ENCODE data around the gene BMP4.

BMP4 gene

DNA sequence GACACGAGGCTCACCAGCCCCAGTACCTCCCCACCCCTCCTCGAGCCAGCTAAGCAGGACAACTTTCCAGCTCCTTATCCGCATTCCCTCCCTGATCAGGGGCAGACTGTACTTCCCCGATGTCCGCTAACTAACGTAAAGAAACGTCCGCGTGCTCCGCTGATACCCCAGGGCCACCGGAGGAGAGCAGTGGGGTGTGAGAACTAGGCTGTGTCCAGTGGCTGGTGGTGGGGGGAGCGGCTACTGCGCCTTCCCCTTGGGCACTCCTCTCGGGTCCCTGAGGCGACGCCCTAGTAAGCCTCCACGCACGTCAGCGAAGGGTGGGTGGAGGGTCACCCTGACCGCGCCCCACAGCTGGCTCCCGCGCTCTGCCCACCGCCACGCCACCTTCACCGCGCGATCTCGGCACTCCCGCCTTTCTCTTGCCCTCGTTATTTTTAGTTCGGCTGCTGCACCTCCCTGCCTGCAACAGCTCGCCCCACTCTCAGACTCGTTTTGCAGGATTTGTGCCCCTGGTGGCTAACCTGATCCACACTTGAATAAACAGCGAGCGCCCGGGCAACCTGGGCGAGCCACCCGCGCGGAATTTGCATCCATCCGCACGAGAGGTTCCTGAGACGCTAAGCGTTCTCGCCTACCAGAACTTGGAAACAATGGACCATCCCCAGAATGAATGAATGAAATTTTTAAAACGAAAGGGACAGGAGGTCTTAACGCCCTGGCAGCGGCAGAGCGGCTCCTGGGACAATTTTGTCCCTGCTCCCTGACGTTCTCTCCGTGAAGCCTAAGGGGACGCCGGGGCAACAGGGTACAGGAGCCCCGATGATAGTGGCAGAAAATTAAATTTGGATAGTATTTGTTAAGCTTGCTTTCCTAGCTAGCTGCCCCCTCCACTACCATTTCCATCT lies 6.9 kb upstream of the BMP4 start:
- DNase-seq (ENCODE audit: low spot score), result no peak

DNA sequence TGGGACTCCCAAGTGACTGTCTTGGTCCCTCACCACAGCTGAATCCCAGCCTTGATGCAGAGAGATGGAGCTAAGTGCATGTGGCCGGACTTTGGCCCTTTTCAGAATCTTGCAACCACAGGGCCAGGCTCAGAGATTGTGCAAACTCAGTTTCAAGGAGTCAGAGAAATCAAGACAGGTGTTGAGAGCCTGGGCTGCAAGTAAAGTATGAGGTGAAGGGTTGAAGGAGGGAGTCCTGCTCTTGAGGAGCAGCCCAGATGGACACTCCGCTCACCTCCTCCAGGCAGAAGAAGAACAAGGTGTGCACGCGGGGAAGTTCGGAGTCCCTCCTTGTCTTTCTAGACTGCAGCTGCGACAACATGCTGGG lies 6.3 kb upstream of the BMP4 start:
- no peak for DNase-seq (ENCODE audit: low spot score)

DNA sequence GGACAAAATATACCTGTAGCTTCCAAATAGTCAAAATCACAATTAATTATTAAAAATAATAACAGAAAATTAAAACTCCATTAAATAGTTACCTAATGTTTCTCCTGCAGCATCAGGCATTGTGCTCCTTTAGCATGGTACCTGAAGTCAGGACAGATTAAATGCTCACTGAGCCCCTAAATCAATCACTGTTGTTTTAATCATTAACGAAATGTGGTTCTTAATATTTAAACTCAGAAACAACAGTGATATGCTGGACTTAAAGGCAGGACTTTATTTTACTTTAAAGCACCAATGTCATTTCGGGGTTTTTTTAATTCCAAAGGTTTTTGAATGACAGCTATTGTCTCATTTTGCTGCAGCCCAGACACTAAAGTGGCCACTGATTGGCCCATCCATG lies 2.0 kb upstream of the BMP4 start:
- no peak for DNase-seq (ENCODE audit: low spot score)

DNA sequence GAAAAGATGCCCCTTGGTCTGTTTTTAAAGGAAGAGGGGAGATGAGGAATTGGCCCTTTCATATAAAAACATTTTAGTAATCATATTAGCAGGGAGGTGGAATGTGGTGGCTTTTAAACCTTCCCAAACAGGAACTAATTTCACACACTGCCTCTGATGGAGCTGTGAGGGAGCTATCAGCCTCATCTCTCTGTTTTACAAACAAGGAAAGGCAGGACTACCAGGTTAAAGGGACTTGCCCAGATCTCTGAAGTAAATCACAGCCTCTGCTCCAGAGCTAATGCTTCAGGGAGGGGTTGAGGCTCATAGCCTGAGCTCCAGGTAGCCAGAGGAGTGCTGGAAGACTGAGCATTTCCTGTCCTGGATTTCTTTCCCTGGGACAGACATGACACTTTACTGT lies 1.1 kb upstream of the BMP4 start:
- no peak for DNase-seq (ENCODE audit: low spot score)

DNA sequence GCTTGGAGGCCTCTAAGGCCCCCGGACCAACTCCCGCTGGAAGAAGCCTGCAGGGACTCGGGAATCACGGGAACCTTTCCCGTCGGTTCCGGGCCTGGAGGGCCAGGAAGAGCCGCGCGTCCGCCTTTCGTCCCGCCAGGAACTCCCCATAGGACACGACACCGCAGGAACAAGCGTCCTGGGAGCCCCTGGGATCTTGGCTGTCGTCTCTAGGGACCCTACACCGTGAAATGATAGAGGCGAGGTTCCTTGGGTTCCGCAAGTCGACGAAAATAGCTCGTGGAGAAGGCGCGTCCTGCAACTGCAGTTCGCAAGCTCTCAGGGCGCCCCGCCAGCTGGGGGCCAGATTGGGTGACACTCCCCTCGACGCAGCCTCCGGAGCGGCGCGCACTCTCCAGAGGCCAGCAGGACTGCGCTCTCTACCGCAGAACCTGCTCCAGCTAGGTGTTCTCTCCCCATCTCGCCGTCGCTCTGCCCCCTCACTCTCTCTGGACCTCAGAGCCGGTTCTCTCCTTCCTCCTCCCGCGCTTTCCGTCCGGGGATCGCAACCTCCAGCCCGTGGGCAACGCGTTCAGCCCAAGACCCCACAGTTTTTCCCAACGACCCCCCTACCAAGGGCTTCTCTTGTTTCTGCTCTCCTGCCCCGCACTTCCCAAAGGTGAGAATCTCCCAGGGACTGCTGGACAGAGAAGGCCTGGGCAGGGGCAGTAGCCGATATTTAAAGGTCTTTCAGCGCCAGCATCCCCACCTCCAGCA lies 776 bp downstream of the BMP4 start:
- DNase-seq (ENCODE audit: low spot score), result no peak

DNA sequence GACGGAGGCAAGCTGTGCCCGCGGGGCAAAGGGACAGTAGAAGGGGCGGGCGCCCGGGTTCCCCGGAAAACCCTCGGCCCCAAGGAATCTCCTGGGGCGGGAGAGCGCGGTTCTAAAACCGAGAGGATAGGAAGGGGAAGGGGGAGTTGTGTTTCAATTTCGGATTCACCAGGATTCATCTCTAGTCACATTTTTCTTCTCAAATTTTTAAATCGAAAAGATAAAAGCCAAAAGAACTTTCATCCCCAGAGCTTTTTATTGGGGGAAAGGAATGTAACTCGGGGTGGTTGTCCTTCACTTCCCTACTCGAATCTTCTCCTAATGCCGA lies 1.4 kb downstream of the BMP4 start:
- DNase-seq (ENCODE audit: low spot score), result no peak

DNA sequence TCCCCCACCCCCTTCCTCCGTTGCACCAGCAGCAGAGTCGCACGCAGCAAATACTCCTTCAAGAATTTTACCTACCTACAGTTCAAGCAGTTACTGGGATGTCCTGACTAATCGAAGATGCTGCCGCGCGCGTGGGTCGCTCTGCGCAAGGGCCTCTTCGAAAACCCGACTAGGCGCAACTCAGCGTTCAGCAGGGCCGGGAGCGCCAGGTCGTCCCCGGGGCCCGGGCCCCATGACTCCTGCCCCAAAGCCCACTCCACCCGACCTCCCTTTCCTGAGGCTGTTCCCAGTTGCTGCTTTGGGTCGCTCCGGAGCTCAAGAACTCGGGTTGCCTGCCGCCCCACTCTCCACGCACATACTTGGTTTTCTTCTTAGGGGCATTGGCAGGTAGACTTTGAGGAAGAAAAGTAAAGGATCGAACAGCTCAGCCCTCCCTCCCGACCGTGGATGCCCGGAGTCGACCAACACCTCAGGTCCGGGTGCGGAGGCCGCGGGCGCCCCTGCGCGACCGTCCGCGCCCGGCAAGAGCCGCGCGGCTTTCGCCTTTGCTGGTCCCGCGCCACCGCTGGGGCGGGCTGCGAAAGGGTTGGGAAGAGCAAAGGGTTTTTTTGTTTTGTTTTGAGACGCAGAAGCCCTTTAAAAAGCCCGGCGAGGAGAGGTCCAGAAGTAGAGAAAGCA lies 1.9 kb downstream of the BMP4 start:
- no peak for DNase-seq (ENCODE audit: low spot score)

DNA sequence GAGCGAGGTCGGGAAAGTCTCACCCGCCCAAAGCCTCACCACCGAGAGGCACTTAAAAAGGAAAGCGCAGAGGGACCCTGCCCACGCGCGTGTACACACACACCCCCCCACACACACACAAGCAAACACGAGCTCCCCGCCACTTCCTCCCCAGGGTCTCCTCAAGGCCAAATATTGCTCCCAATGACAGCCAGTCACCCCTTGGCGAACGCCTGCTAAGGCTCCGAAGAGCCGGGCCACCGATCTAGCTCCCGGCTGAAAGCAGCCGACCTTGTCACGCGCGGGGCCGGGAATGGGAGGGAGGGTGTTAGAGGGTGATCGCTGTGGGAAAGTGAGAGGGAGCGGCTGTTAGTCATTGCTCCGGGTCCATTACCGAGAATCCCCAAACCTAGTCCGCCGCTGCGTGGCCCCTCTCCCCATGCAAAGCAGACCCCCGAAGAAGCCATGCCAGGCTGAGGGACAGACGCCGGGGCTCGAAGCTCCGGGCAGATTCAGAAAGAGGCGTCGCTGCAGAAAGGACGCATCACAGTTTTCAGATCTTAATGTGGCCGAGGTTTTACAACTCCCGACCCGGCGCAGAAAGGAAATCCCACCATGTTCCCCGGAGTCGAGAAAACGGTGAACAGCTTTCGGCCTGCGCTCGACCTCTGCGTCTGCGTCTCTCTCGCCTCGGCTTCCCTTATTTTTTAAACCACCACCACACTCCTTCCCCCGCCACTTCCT lies 2.6 kb downstream of the BMP4 start:
- no peak for DNase-seq (ENCODE audit: low spot score)

DNA sequence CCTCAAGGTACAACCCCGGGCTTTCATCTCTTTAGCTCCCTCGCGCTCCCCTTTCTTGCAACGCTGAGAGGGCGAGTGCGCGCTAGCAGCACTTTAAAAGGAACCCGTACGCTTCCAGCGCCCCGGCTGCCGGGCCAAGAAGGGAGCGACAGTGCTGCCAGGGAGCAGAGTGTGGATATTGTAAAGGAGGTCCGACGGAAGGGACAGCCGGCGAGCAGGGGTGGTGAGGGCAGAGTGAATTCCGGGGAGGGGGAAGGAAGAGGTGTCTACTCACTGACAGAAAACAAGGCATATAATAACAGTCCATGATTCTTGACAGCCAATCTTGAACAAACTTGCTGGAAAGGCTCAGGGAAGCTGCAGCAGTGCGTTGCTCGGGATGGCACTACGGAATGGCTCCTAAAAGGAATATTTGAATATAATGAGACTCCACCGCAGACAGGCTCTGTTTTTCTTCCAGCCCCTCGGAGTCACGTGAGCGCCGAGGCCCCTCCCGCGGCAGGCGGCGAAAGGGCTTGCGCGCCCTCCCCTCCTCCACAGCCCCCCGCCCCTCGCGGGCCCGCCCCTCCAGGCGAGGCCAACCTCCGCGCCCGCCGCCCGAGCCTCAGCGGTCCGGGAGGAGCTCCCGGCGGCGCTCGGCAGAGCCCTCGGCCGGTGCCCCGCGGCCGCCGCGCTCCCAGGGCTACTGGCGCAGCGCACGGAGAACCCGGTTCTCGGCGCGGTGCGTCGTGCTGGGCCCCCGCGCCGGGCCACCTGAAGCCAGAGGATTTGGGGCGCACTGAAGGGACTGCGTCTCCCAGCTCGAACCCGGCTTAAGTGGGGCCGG lies 3.4 kb downstream of the BMP4 start:
- peak; percentile 75 for DNase-seq (ENCODE audit: low spot score)

DNA sequence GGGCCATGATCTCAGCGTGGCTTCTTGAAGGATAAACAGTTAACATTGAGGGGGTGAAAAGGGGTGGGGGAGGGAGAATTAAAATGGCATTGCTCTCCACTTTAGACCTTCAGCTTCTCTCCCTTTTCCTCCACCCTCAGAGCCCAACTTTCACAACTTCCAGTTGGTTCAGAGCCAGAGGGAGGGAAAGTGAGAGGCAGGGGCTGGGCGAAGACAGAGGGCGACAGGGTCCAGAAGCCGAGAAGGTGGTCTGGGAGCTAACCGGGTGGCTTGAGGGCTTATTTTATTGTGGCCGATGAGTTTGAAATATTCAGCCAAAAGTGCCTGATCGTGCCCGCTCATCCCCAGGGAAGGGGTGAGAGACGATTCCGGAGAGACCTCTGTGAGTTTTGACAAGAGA lies 4.1 kb downstream of the BMP4 start:
- no peak for DNase-seq (ENCODE audit: low spot score)

DNA sequence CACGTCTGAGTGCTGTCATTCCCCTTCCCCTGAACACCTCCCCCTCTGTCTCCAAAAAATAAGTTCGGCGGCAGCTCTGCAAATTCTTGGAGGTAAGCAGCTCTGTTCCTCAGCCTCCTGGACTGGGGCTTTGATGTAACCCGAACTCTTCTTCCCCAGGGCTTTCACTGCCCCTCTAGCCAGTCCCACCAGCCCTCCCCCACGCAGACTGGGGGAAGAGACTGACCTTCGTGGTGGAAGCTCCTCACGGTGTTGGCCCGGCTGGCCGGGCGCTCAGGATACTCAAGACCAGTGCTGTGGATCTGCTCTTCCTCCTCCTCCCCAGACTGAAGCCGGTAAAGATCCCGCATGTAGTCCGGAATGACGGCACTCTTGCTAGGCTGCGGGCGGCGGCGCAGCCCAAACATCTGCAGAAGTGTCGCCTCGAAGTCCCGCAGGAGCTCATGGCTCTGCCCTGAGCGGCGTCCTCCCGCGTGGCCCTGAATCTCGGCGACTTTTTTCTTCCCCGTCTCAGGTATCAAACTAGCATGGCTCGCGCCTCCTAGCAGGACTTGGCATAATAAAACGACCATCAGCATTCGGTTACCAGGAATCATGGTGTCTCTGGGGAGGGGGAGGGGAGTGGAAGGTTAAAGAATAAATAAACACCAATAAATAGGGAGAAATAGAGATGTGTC lies 4.9 kb downstream of the BMP4 start:
- DNase-seq (ENCODE audit: low spot score), result no peak

DNA sequence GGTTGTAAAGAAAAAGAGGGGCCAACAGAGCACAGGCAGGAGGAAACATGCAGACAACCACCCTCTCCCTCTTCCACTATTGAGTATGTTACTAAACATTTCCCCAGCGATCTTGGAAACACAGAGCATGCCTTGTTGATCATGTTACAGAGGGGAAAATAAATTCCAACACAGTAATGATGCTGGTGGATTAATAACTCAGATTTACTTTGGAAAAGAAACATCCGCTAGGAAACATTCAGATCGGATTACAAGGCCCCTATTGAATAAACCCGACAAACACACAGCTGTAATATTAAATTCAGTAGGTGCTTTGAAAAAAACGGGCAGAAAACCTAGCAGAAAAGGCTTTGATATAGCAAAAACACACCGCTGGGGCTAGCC lies 5.4 kb downstream of the BMP4 start:
- no peak for DNase-seq (ENCODE audit: low spot score)

DNA sequence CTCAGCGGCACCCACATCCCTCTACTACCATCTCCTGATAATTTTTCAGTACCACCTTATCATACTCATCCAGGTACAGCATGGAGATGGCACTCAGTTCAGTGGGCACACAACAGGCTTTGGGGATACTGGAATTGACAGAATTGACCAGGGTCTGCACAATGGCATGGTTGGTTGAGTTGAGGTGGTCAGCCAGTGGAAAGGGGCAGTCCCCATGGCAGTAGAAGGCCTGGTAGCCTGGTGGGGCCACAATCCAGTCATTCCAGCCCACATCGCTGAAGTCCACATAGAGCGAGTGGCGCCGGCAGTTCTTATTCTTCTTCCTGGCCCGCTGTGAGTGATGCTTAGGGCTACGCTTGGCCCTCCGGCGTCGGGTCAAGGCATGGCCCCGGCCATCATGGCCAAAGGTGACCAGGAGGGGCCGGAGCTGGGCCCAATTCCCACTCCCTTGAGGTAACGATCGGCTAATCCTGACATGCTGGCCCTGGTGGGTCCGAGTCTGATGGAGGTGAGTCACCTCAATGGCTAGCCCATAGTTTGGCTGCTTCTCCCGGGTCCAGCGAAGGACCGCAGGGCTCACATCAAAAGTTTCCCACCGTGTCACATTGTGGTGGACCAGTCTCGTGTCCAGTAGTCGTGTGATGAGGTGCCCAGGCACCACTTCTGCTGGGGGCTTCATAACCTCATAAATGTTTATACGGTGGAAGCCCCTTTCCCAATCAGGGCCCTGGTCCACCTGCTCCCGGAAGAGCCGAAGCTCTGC lies 6.4 kb downstream of the BMP4 start:
- DNase-seq (ENCODE audit: low spot score), result no peak

DNA sequence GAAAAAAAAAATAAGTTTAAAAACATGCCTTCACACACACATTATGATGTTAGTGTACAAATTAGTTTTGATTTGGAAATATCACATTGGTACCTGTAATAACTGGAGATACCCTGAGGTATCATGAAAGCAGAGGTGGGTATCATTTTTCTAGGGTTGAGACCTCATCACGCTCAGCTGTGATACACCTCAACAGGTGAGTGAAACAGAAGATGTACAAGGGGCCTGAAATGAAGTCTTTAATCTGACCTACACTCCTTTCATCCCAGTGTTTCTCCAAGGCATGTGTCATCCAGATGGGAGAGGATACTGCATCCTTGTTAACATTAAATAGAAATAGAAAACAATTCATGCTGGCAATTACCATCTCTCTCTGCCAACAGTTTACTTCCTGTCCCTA lies 7.4 kb downstream of the BMP4 start:
- no peak for DNase-seq (ENCODE audit: low spot score)

DNA sequence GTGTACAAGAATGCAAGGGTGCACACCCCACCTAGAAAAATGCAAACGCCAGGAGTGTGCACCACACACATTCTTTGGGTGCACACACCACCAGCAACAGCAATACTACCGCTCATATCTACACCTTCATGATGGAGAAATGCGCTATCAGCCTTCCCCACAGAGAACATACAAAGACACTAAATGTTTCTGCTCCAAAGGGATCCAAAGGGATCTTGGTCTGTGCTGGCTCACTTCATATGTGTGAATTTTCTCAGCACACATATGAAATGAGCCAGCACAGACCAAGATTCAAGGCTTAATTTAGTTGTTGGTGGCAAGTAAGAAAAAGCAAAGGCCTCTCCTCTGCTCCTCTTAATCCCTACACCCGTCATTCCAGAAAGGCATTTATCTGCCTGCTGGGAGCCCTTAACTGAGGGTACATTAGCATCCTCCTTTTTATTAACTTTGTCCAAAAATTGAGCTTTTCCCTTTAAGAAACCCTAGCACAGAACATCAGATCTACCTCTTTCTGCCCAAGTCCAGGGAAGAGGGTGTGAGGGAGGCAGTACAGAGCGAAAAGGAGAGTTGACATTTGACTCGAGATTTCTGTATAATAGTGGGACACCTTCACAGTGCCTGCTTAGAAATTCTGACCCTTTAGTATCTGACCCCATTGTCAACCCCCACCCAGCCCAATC lies 8.3 kb downstream of the BMP4 start:
- no peak for DNase-seq (ENCODE audit: low spot score)

DNA sequence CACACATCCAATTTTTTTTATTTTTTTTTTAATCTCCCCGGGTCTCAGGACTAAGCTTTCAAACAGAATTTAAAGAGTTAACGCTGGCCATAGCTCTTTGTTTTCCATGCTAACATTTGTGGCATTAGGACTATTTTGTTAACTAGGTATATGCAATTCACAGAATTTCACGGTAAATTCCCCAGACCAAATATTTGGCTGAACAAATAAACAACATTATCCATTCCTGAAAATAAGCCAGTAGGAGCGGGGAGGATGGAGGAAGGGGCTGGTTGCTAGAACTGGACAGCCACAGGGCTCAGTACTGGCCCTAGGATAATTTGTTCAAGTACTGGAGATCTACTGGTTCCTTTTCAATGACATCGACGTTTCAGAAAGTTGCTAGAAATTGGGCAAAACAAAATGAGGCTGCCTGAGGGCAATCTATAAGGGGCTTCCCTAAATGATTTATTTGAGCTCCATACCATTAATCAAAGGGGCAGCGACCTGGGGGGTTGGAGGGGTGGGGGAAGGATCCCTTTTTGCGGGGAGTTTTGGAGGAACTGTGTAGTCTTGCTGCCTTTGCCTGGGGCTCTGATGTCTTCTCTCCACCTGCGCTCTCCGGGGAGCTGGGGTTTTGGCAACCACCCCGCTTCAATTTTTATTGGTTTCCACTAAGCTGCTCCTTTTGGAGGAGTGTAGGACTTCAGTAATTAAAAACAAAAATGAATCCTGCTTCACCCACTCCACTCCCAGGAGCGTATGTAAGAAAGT lies 9.0 kb downstream of the BMP4 start:
- no peak for DNase-seq (ENCODE audit: low spot score)

DNA sequence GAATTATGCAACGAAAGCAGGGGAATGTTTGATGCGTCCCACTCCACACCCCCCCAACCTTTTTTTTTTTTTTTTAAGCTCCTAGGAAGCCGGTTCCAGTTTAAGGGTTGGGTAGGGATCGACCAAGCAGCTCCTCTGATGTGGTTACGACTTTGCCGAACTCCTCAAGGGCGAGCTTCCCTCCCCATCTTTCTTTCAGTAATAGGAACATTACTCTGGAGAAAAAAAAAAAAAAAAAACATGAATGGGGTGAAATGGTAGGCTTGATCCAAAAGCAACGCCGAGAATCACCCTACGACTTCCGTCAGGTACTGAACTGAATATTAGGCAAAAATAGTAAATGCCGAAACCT lies 9.6 kb downstream of the BMP4 start:
- DNase-seq (ENCODE audit: low spot score), result no peak

DNA sequence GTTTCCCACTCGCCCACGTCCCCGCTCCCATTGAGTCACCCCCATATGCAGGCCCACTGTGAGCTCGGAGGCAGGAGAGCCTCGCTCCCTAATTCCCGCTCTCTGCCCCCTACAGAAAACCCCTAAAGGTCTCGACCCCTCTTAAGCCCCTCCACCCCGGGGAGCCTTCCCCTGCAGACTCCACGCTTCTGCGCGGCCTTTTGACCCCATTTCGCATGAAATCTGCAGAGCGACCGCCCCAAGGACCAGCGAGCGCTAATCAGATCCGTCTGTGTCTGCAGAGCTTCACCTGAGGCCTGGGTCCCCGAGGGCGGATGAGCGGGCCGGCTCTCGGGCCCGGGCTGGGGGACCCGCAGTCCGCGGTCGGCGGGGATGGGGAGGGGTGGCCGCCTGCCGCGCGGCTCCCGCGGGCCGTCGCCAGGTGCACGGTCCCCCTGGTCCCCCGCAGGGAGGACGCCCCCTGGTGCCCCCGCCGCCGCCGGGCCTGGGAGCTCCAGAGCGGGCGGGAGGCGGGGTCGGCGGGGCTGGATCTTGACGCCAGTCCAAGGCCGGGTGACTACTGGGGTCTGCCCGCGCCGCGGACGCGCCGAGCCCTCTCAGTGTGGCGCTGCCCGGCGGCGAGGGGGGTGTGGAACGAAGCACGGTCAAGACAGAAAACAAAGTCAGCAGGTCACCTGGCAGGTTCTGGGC lies 10.1 kb downstream of the BMP4 start:
- no peak for DNase-seq (ENCODE audit: low spot score)

DNA sequence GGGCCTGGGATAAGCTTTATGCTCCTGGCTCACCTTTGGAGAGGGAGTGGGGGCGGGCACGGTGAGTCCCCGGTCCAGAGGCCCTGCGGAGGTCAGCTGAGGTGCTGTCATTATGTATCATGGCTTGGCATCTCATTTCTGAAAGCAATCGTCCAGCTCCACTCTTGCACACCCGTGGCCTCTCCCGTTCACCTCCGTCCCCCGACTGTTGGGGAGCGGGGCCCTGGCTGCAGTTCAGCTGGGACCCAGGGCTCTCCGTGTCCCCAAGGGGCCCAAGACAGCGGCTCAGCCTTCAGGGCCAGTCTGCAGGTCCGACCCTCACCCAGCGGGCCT lies 10.6 kb downstream of the BMP4 start:
- DNase-seq (ENCODE audit: low spot score), result no peak

Measured in Ammon's horn (tissue), 1 donor.